Measurements from ENCODE around the gene C3orf70.

DNA sequence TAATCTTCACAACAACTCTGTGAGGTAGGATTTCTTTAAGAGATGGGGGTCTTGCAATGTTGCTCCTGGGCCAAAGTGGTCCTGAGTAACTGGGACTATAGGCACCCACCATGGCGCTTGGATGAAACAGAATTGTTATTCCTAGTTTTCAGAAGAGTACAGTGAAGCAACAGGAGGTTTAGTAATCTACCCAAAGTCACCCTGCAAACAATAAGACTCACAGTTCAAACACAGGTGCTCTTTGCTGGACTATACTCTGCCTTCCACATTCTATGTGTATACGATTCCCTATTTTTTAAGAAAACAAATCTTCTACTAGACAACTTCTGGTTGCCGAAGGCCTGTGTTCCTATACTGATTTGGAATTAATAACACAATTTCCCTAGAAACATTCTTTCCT lies 8.1 kb downstream of the C3orf70 start:
- TF ChIP-seq, protein P1, sequence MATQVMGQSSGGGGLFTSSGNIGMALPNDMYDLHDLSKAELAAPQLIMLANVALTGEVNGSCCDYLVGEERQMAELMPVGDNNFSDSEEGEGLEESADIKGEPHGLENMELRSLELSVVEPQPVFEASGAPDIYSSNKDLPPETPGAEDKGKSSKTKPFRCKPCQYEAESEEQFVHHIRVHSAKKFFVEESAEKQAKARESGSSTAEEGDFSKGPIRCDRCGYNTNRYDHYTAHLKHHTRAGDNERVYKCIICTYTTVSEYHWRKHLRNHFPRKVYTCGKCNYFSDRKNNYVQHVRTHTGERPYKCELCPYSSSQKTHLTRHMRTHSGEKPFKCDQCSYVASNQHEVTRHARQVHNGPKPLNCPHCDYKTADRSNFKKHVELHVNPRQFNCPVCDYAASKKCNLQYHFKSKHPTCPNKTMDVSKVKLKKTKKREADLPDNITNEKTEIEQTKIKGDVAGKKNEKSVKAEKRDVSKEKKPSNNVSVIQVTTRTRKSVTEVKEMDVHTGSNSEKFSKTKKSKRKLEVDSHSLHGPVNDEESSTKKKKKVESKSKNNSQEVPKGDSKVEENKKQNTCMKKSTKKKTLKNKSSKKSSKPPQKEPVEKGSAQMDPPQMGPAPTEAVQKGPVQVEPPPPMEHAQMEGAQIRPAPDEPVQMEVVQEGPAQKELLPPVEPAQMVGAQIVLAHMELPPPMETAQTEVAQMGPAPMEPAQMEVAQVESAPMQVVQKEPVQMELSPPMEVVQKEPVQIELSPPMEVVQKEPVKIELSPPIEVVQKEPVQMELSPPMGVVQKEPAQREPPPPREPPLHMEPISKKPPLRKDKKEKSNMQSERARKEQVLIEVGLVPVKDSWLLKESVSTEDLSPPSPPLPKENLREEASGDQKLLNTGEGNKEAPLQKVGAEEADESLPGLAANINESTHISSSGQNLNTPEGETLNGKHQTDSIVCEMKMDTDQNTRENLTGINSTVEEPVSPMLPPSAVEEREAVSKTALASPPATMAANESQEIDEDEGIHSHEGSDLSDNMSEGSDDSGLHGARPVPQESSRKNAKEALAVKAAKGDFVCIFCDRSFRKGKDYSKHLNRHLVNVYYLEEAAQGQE (tag by site-specific recombination; IDR thresholded peaks at IDR 0.05) = no peak
- TF ChIP-seq ZFP3 (tag by site-specific recombination; IDR thresholded peaks at IDR 0.05; ENCODE audit: low read depth) = no peak
- TF ChIP-seq, protein P2, sequence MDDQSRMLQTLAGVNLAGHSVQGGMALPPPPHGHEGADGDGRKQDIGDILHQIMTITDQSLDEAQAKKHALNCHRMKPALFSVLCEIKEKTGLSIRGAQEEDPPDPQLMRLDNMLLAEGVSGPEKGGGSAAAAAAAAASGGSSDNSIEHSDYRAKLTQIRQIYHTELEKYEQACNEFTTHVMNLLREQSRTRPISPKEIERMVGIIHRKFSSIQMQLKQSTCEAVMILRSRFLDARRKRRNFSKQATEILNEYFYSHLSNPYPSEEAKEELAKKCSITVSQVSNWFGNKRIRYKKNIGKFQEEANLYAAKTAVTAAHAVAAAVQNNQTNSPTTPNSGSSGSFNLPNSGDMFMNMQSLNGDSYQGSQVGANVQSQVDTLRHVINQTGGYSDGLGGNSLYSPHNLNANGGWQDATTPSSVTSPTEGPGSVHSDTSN (CRISPR knock-in tag; IDR thresholded peaks at IDR 0.05) = no peak
- no peak for TF ChIP-seq ZNF830 (tag by site-specific recombination; IDR thresholded peaks at IDR 0.05; ENCODE audit: low read depth)
- TF ChIP-seq ZNF624 (tag by site-specific recombination; IDR thresholded peaks at IDR 0.05) = no peak
- no peak for TF ChIP-seq ZEB2 (tag by site-specific recombination; IDR thresholded peaks at IDR 0.05)
- TF ChIP-seq ZFP69B (tag by site-specific recombination; IDR thresholded peaks at IDR 0.05) = no peak
- TF ChIP-seq, protein P3, sequence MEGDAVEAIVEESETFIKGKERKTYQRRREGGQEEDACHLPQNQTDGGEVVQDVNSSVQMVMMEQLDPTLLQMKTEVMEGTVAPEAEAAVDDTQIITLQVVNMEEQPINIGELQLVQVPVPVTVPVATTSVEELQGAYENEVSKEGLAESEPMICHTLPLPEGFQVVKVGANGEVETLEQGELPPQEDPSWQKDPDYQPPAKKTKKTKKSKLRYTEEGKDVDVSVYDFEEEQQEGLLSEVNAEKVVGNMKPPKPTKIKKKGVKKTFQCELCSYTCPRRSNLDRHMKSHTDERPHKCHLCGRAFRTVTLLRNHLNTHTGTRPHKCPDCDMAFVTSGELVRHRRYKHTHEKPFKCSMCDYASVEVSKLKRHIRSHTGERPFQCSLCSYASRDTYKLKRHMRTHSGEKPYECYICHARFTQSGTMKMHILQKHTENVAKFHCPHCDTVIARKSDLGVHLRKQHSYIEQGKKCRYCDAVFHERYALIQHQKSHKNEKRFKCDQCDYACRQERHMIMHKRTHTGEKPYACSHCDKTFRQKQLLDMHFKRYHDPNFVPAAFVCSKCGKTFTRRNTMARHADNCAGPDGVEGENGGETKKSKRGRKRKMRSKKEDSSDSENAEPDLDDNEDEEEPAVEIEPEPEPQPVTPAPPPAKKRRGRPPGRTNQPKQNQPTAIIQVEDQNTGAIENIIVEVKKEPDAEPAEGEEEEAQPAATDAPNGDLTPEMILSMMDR (tag by site-specific recombination; IDR thresholded peaks at IDR 0.05) = no peak
- no peak for TF ChIP-seq ZNF2 (tag by site-specific recombination; IDR thresholded peaks at IDR 0.05)
- TF ChIP-seq, protein P4, sequence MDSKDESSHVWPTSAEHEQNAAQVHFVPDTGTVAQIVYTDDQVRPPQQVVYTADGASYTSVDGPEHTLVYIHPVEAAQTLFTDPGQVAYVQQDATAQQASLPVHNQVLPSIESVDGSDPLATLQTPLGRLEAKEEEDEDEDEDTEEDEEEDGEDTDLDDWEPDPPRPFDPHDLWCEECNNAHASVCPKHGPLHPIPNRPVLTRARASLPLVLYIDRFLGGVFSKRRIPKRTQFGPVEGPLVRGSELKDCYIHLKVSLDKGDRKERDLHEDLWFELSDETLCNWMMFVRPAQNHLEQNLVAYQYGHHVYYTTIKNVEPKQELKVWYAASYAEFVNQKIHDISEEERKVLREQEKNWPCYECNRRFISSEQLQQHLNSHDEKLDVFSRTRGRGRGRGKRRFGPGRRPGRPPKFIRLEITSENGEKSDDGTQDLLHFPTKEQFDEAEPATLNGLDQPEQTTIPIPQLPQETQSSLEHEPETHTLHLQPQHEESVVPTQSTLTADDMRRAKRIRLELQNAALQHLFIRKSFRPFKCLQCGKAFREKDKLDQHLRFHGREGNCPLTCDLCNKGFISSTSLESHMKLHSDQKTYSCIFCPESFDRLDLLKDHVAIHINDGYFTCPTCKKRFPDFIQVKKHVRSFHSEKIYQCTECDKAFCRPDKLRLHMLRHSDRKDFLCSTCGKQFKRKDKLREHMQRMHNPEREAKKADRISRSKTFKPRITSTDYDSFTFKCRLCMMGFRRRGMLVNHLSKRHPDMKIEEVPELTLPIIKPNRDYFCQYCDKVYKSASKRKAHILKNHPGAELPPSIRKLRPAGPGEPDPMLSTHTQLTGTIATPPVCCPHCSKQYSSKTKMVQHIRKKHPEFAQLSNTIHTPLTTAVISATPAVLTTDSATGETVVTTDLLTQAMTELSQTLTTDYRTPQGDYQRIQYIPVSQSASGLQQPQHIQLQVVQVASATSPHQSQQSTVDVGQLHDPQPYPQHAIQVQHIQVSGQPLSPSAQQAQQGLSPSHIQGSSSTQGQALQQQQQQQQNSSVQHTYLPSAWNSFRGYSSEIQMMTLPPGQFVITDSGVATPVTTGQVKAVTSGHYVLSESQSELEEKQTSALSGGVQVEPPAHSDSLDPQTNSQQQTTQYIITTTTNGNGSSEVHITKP (tag by site-specific recombination; IDR thresholded peaks at IDR 0.05) = no peak
- TF ChIP-seq, protein P5, sequence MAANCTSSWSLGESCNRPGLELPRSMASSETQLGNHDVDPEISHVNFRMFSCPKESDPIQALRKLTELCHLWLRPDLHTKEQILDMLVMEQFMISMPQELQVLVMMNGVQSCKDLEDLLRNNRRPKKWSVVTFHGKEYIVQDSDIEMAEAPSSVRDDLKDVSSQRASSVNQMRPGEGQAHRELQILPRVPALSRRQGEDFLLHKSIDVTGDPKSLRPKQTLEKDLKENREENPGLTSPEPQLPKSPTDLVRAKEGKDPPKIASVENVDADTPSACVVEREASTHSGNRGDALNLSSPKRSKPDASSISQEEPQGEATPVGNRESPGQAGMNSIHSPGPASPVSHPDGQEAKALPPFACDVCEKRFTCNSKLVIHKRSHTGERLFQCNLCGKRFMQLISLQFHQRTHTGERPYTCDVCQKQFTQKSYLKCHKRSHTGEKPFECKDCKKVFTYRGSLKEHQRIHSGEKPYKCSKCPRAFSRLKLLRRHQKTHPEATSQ (tag by site-specific recombination; IDR thresholded peaks at IDR 0.05) = no peak

Measured in HEK293 (cell line).